Endodermal cell (in vitro differentiated cells): ENCODE measurements around the gene S100A12. TPM values are rescaled to one million over a fixed set of nuclear protein-coding genes. Genes with fewer than 3 reads are reported as not detected.

ENCODE experiments used
- DNase-seq: peaks from one replicate; pipeline ENCODE4 v3.0.0-alpha.2; 2017
- H3K27ac ChIP-seq: 2 replicates; pipeline ENCODE4 v1.5.1; 2013; ENCODE audit warnings: mild to moderate bottlenecking, low read depth, low read length, moderate library complexity
- H3K27me3 ChIP-seq: 2 replicates; pipeline ENCODE4 v1.6.1; 2013; ENCODE audit warnings: mild to moderate bottlenecking, low read length, moderate library complexity; ENCODE audit not compliant: insufficient read depth, control insufficient read depth, poor library complexity, severe bottlenecking
- H3K36me3 ChIP-seq: 2 replicates; pipeline ENCODE4 v1.7.0; 2013; ENCODE audit warnings: mild to moderate bottlenecking, low read length, moderate library complexity; ENCODE audit not compliant: control insufficient read depth, insufficient read depth
- H3K4me1 ChIP-seq: one replicate; pipeline ENCODE4 v1.7.0; 2013; ENCODE audit warnings: low read length; ENCODE audit not compliant: control insufficient read depth, insufficient read depth
- H3K4me3 ChIP-seq: 2 replicates; pipeline ENCODE4 v1.5.1; 2013; ENCODE audit warnings: mild to moderate bottlenecking, low read length, moderate library complexity
- H3K9ac ChIP-seq: 2 replicates; pipeline ENCODE4 v1.6.1; 2013; ENCODE audit warnings: mild to moderate bottlenecking, low read length, moderate library complexity; ENCODE audit not compliant: poor library complexity, severe bottlenecking; ENCODE audit errors: extremely low read depth
- H3K9me3 ChIP-seq: 2 replicates; pipeline ENCODE4 v1.6.1; 2013; ENCODE audit warnings: mild to moderate bottlenecking, low read length, moderate library complexity; ENCODE audit not compliant: control insufficient read depth
- H3K27ac Mint-ChIP-seq: 2 replicates; pipeline ENCODE4 v1.8.0; 2020; ENCODE audit warnings: mixed read lengths
- H3K27me3 Mint-ChIP-seq: 2 replicates; pipeline ENCODE4 v1.8.0; 2021; ENCODE audit warnings: mild to moderate bottlenecking, mixed read lengths; ENCODE audit not compliant: insufficient read depth
- H3K36me3 Mint-ChIP-seq: 2 replicates; pipeline ENCODE4 v1.8.0; 2020; ENCODE audit warnings: low read depth, mixed read lengths
- H3K4me1 Mint-ChIP-seq: 2 replicates; pipeline ENCODE4 v1.8.0; 2020; ENCODE audit warnings: mixed read lengths
- H3K4me3 Mint-ChIP-seq: 2 replicates; pipeline ENCODE4 v1.8.0; 2020; ENCODE audit warnings: mild to moderate bottlenecking, moderate library complexity, mixed read lengths
- H3K9me3 Mint-ChIP-seq: 2 replicates; pipeline ENCODE4 v1.8.0; 2020; ENCODE audit warnings: mild to moderate bottlenecking, mixed read lengths
- CTCF ChIP-seq: fragments of 200-600 bp; sonication (generic); conservative IDR thresholded peaks from 2 replicates; pipeline ENCODE4 v1.5.0; 2021; ENCODE audit warnings: antibody characterized with exemption, mild to moderate bottlenecking
- WGBS, 2 experiments: methylation state at CpG; one replicate each; pipeline versions ENCODE4 v1.1.5 to v1.1.7; 2013; ENCODE audit warnings: missing lambda C conversion rate in 2 of 2, mixed read lengths in 1 of 2; ENCODE audit not compliant: insufficient coverage in 1 of 2, insufficient read length in 1 of 2; 5-methylcytosine and 5-hydroxymethylcytosine counted together
- total RNA-seq, 2 donors: library from RNA; stranded (reverse); fragmentation: NEBNext Ultra II Directional in 1 of 2; extraction: Animal tissue kit (Norgen Biotek cat#: 25700) in 1 of 2; gene quantifications; 2 replicates in 1 of 2; 3 replicates in 1 of 2; pipeline ENCODE4 v1.2.1, GENCODE V29; 2021

The S100A12 gene
- total RNA-seq, 2 donors from 2014 or later = not detected

GRCh38 chr1:153343811-153344717, 31.4 kb downstream of the S100A12 start:
- H3K36me3 Mint-ChIP-seq = no peaks in the 10 kb centered on the region
- TF ChIP-seq CTCF = no peak
- H3K27me3 Mint-ChIP-seq = peaks cover 9% of the 10 kb centered on the region
- peaks cover 15% of the 10 kb centered on the region for H3K4me1 ChIP-seq
- no peaks in the 10 kb centered on the region for H3K27me3 ChIP-seq
- peak overlapping the region; percentile 51 for H3K4me3 ChIP-seq
- H3K27ac ChIP-seq = no peak overlapping the region
- H3K4me1 Mint-ChIP-seq = peaks cover 32% of the 10 kb centered on the region
- H3K4me3 Mint-ChIP-seq = no peak overlapping the region
- WGBS, 2 experiments = 78 to 85% methylated on average over 3 to 9 of the region's 9 CpGs
- H3K9me3 Mint-ChIP-seq = no peaks in the 10 kb centered on the region
- no peak overlapping the region for H3K9ac ChIP-seq
- H3K27ac Mint-ChIP-seq = no peak overlapping the region
- DNase-seq = peak; percentile 45
- no peaks in the 10 kb centered on the region for H3K36me3 ChIP-seq
- no peaks in the 10 kb centered on the region for H3K9me3 ChIP-seq

DNA sequence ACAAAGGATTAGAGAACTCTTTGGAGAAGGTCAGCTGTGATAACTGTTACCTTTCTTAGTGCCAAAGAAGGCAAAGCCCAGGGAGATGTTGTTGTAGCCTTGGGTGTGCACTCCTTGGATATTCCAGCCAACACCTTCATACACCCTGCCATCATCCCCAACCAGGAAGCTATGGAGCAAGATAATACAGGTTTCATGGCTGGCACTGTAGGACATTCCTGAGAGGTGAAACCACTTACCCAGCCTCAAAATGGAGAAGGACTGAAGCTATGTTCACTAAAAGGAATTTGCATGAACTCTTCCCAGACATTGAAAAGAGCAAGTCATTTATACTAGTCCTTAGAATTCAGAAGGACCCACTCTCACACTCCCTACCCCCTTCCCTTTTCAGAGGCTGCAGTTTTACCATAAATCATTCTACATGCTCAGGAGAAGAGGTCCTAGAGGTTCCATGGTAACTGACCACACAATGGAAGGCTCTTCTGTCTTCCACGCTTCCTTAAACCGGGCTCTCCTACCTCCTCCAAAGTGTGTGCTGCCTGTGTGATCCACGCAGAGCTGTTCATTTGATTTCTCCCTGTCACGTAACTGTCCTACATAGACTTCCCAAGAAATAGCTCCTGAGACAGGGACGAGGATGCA, 32.3 kb downstream of the S100A12 start:
- H3K27ac ChIP-seq = no peak overlapping the region
- peak; percentile 33 for DNase-seq
- peaks cover 32% of the 10 kb centered on the region for H3K4me1 Mint-ChIP-seq
- H3K27me3 Mint-ChIP-seq = peaks cover 10% of the 10 kb centered on the region
- H3K27me3 ChIP-seq = peaks cover 3% of the 10 kb centered on the region
- no peaks in the 10 kb centered on the region for H3K36me3 Mint-ChIP-seq
- H3K36me3 ChIP-seq = no peaks in the 10 kb centered on the region
- H3K4me3 ChIP-seq = peak overlapping the region; percentile 51
- H3K9ac ChIP-seq = no peak overlapping the region
- no peak overlapping the region for H3K4me3 Mint-ChIP-seq
- WGBS, 2 experiments = 0 to 65% methylated on average over 1 to 5 of the region's 5 CpGs
- TF ChIP-seq CTCF = no peak
- H3K27ac Mint-ChIP-seq = no peak overlapping the region
- H3K9me3 ChIP-seq = no peaks in the 10 kb centered on the region
- peaks cover 15% of the 10 kb centered on the region for H3K4me1 ChIP-seq
- H3K9me3 Mint-ChIP-seq = no peaks in the 10 kb centered on the region

DNA sequence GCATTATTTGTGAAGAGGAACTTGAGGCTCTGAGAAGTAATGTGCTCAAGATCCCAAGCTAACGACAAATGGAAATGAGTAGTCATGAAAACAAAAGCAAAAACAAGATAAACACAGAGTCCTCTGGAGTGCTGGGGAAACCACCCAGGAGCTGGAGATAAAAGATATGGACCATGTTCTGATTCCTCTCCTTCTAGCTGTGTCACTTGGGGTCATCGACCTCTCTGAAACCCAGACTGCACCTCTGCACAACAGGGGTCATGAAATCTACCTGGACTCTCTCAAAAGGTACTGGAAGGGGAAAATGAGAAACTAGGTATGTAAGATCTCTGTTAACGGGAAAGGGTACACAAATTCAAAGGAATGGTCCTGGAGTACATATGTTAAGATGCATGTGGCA, 33.2 kb downstream of the S100A12 start:
- H3K27me3 Mint-ChIP-seq = peaks cover 7% of the 10 kb centered on the region

More for the DNA sequence above, 33.2 kb downstream of the S100A12 start:
- peaks cover 32% of the 10 kb centered on the region for H3K4me1 Mint-ChIP-seq
- H3K4me1 ChIP-seq = peaks cover 15% of the 10 kb centered on the region
- no peaks in the 10 kb centered on the region for H3K9me3 ChIP-seq
- no peak overlapping the region for H3K4me3 ChIP-seq
- no peaks in the 10 kb centered on the region for H3K9me3 Mint-ChIP-seq
- DNase-seq = peak; percentile 35
- H3K27ac ChIP-seq = no peak overlapping the region
- H3K36me3 ChIP-seq = no peaks in the 10 kb centered on the region
- no peak overlapping the region for H3K27ac Mint-ChIP-seq
- H3K27me3 ChIP-seq = peaks cover 3% of the 10 kb centered on the region
- 83 to 91% methylated on average over 3 of the region's 3 CpGs for WGBS, 2 experiments
- TF ChIP-seq CTCF = no peak
- no peaks in the 10 kb centered on the region for H3K36me3 Mint-ChIP-seq
- no peak overlapping the region for H3K4me3 Mint-ChIP-seq
- H3K9ac ChIP-seq = no peak overlapping the region
